Muscle layer of duodenum (tissue), 2 donors: ENCODE data around the gene SNIP1.
"Not testable (repeated sequence)": the region's sequence is repeated elsewhere in the genome, so short reads cannot be mapped to it uniquely, and the experiment has no call there.

ENCODE experiments used
- H3K27ac ChIP-seq: one replicate; pipeline ENCODE4 v1.7.0; 2013; ENCODE audit warnings: mild to moderate bottlenecking, low read length
- H3K27me3 ChIP-seq: one replicate; pipeline ENCODE4 v1.7.0; 2013; ENCODE audit warnings: low read depth, mild to moderate bottlenecking, control low read depth, low read length
- H3K36me3 ChIP-seq, 2 donors: one replicate each; pipeline ENCODE4 v1.7.0; 2013; ENCODE audit warnings: low read length in 2 of 2, control low read depth in 1 of 2, mild to moderate bottlenecking in 1 of 2; ENCODE audit not compliant: insufficient read depth in 2 of 2, control insufficient read depth in 1 of 2
- H3K4me1 ChIP-seq, 2 donors: one replicate each; pipeline ENCODE4 v1.7.0; 2013; ENCODE audit warnings: low read length in 2 of 2, mild to moderate bottlenecking in 2 of 2, control low read depth in 1 of 2, moderate library complexity in 1 of 2; ENCODE audit not compliant: insufficient read depth in 2 of 2, control insufficient read depth in 1 of 2
- H3K4me3 ChIP-seq, 2 donors: one replicate each; pipeline ENCODE4 v1.7.0; 2013; ENCODE audit warnings: low read length in 2 of 2, low read depth in 1 of 2, mild to moderate bottlenecking in 1 of 2
- H3K9me3 ChIP-seq, 2 donors: one replicate each; pipeline ENCODE4 v1.7.0; 2013; ENCODE audit warnings: low read length in 2 of 2, control low read depth in 1 of 2, mild to moderate bottlenecking in 1 of 2; ENCODE audit not compliant: control insufficient read depth in 1 of 2
- donor health status: healthy.

SNIP1 gene, protein sequence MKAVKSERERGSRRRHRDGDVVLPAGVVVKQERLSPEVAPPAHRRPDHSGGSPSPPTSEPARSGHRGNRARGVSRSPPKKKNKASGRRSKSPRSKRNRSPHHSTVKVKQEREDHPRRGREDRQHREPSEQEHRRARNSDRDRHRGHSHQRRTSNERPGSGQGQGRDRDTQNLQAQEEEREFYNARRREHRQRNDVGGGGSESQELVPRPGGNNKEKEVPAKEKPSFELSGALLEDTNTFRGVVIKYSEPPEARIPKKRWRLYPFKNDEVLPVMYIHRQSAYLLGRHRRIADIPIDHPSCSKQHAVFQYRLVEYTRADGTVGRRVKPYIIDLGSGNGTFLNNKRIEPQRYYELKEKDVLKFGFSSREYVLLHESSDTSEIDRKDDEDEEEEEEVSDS

DNA sequence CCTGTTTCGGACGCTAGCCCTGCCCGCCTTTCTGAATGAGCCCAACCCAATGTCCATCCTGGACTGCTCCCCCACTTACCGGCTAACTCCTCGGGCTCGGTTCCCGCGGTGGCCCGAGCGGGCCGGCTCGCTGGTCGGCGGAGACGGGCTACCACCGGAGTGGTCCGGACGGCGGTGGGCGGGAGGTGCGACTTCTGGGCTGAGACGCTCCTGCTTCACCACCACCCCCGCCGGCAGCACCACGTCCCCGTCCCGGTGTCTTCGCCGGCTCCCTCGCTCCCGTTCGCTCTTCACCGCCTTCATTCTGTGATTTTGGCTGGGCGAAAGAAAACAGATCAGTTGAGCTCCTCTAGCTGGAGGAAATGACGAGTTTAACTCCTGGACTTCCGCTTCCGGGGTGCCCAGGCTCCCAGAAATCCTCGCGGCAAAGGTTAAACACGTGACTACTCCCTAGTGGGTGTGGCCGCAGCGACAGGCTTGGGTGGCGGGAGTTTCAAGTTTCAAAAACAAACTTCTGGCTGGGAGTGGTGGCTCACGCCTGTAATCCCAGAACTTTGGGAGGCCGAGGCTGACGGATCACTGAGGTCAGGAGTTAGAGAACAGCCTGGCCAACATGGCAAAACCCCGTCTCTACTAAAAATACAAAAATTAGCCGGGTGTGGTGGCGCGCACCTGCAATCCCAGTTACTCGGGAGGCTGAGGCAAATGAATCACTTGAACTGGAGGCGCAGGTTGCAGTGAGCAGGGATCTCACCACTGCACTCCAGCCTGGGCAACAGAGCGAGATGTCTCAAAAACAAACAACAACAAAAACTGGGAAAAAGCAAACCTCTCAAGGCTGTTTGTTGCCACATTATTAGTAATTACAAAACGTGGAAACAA, at the start of gene SNIP1:
SNIP1 (minus strand) TSS at position 367 of the 882 bp plus-strand sequence; CDS start at position 303, 64 bp downstream.
- no peaks in the 10 kb centered on the region for H3K27me3 ChIP-seq
- peak within 1 kb of the TSS; percentile 87 for H3K27ac ChIP-seq
- H3K9me3 ChIP-seq: no peaks in the 10 kb centered on the region
- peaks cover 11 to 40% of the 10 kb centered on the region in 2 donors for H3K4me1 ChIP-seq
- H3K4me3 ChIP-seq: peak within 1 kb of the TSS; percentile 88 to 91
- peaks cover 0 to 20% of the 10 kb centered on the region in 2 donors for H3K36me3 ChIP-seq

DNA sequence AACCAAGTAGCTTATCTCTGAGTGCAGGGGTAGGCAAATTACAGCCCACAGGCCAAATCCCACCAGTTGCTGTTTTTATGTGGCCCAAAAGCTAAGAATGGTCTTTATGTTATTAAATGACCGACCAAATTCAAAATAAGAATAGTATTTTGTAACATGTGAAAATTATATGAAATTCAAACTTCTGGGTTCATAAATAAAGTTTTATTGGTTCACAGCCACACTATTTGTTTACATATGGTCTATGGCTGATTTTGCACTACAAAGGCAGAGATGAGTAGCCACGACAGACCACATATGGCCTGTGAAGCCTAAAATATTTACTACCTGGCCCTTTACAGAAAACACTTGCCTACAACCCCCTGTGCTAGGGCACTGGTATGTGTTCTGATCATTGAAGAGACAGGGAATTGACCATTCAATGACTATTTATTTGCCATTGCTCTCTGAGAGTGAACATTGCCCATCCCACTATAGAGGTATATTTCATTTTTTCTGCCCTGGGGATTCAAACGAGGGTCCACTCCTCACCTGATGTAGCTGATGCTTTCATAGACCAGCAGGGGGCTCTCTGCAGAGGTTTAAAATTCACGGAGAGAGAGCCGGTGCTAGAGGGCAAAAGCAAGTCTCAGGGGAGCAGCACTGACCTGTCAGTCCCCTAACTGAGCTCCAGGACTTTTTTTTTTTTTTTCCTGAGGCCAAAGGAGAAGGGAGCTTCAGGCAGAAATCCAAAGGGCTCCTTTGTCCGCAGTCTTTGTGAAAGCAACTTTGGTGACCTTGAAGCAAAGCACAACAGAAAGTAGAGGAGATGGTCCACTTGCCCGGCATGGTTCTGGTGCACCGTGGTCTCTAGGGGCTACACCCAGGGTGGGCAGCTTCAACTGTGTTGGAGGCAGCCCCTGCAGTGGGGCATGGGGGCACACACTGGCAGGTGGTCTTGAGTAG, 48.9 kb upstream of the SNIP1 start:
- no peaks in the 10 kb centered on the region for H3K9me3 ChIP-seq
- no peaks in the 10 kb centered on the region for H3K36me3 ChIP-seq
- H3K27ac ChIP-seq: no peak overlapping the region
- no peak overlapping the region for H3K4me3 ChIP-seq
- H3K27me3 ChIP-seq: peaks cover 5% of the 10 kb centered on the region
- peaks cover 0 to 16% of the 10 kb centered on the region in 2 donors for H3K4me1 ChIP-seq

DNA sequence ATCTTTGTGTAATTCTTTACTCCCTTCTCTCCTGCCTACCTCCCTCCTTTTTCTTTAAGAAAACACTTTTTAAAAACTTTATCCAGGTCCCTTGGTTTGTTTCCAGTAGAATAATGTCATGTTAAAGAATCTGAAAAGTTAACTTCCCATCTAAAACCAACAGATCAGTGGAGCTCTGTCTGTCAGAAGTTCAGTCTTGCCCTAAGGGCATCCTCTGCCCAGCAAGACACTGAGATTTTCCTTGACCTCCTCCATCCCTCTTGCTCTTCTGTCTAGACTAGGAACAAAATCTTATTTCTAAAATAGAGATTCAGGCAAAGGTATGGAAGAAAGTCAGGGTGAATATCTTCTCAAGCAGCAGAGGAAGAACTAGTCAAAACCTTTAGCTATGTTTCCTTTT, 47.3 kb upstream of the SNIP1 start:
- H3K9me3 ChIP-seq: no peaks in the 10 kb centered on the region
- H3K27me3 ChIP-seq: peaks cover 5% of the 10 kb centered on the region
- no peak overlapping the region for H3K4me3 ChIP-seq
- peaks cover 0 to 16% of the 10 kb centered on the region in 2 donors for H3K4me1 ChIP-seq
- H3K27ac ChIP-seq: no peak overlapping the region
- H3K36me3 ChIP-seq: no peaks in the 10 kb centered on the region

DNA sequence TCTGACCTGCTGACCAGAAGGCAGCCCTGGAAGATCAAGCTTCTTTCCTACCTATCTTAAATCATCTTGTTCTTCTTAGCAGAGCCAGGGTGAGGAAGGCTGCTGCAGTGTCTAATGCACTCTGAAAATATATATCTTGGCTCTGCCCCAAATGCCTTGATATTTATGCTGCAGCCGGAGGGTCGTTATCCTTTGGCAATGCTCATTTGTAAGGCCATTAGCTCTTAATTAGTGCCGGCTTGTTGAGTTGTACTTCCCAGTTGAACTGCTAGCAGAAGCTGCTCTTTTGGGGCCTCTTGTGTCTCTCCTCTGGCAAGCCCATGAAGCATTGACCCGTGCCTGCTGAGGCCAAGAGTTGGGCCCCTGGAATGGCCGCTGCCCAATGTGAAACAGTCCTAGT, 45.8 kb upstream of the SNIP1 start:
- H3K27me3 ChIP-seq: peaks cover 5% of the 10 kb centered on the region
- H3K9me3 ChIP-seq: no peaks in the 10 kb centered on the region
- no peak overlapping the region for H3K4me3 ChIP-seq
- H3K4me1 ChIP-seq: peaks cover 0 to 12% of the 10 kb centered on the region in 2 donors
- H3K27ac ChIP-seq: no peak overlapping the region
- no peaks in the 10 kb centered on the region for H3K36me3 ChIP-seq

DNA sequence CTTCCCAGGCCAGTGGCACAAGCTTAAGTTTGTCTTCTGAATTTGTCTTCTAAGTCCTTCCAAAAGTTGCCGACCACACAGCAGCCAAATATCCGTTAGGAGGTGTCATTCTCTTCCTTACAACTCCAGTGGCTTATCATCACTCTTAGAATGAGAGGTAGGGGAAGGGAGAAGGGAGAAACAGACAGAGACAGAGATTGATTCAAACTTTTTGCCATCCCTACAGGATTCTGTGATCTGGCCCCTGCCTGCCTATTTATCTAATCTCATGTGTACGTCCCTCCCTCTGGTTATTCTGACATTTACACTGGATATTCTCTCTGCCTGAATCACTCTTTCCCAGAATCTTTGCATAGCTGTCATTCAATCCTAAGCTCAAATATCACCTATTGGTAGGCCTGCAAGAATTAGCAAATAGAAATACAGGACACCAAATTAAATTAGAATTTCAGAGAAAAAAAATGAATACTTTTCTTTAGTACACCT, 42.1 kb upstream of the SNIP1 start:
- Histone ChIP-seq H3K4me3 (peak overlapping the region; percentile 99), H3K36me3 (peaks cover 13% of the 10 kb centered on the region in 2 donors), H3K27ac (peak overlapping the region; percentile 87), H3K9me3 (no peaks in the 10 kb centered on the region), H3K27me3 (no peaks in the 10 kb centered on the region), H3K4me1 (peaks cover 0 to 20% of the 10 kb centered on the region in 2 donors)

DNA sequence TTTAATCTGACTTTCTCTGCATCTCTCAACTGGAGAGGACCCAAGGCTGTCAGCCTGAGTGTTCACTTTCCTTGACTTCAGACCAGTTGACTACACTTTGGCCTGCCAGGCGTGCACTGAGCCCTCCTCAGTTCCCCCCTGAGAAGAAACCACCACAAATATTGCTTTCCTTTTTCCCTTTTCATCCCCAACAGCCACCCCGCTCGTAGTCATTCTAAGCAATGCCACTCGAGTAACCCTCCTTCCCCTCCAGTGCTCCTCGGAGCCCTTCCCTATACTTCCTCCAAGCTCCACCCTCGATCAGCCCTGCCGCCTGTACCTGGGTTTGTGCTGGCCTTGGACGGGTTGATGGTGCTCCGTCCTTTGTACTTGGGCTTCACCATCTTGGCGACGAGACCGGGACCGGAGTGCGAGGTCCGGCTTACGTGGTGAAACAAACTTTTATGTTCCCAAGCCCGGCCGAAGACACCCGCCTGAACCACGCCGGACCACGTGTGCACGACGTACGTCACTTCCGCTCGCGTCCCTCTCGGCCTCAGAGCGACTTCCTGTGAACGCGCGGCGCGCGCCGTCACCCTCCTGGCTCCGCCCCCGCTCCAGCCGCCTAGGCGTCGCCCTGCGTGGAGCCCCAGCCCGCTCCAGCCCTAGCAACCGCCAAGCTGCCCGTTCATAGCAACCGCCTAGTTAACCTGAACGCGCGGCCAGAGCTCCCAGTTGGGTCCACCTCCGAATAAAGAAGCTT, 41.5 kb upstream of the SNIP1 start, which contains the start of gene GNL2:
GNL2 (minus strand) TSS at position 498 of the 742 bp plus-strand sequence; CDS start at position 383, 115 bp downstream.
- Histone ChIP-seq H3K27me3 (no peaks in the 10 kb centered on the region), H3K4me1 (peaks cover 0 to 20% of the 10 kb centered on the region in 2 donors), H3K27ac (peak within 1 kb of the TSS; percentile 87), H3K36me3 (peaks cover 19% of the 10 kb centered on the region in 2 donors), H3K9me3 (no peaks in the 10 kb centered on the region), H3K4me3 (peak within 1 kb of the TSS; percentile 99)

DNA sequence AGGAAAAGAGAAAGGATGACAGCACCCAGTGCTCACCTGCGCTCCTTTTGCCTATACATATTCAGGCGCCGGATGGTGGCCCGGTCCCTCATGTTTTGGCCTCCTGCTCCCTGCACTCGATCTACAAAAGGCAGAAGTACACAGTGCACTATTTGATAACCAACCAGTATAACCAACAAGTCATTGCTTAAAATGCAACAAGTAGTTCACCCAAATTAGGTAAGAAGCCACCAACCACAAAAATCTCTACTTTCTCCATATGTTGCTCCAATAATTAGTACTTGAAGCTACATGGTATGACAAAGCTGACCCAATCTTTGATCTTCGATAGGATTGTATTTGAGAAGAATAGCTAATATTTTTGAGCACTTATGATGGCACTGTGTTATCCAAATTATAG, 39.6 kb upstream of the SNIP1 start:
- H3K36me3 ChIP-seq: peaks cover 34% of the 10 kb centered on the region in 2 donors
- peaks cover 0 to 20% of the 10 kb centered on the region in 2 donors for H3K4me1 ChIP-seq
- no peak overlapping the region for H3K4me3 ChIP-seq
- no peaks in the 10 kb centered on the region for H3K9me3 ChIP-seq
- H3K27ac ChIP-seq: no peak overlapping the region
- no peaks in the 10 kb centered on the region for H3K27me3 ChIP-seq

DNA sequence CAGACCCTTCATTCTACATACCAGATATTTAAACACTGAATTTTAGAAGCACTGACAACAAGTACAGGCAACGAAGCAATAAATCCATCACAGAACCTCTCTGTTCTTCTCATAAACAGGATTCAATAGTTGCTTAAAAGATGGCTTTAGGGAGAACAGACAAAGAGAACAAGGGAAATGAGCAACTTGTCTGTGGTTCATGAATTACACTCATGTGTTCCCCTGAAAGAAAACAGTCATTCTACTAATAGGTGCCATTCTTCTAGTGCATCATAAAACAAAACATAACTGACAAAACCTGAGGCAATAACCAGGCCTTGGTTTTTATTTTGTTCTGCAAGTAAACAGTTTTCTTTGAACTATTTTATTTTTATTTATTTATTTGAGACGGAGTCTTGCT, 34.8 kb upstream of the SNIP1 start:
- Histone ChIP-seq H3K27ac (no peak overlapping the region), H3K27me3 (no peaks in the 10 kb centered on the region), H3K36me3 (peaks cover 54 to 70% of the 10 kb centered on the region in 2 donors), H3K4me1 (peaks cover 0 to 7% of the 10 kb centered on the region in 2 donors), H3K4me3 (no peak overlapping the region), H3K9me3 (no peaks in the 10 kb centered on the region)

DNA sequence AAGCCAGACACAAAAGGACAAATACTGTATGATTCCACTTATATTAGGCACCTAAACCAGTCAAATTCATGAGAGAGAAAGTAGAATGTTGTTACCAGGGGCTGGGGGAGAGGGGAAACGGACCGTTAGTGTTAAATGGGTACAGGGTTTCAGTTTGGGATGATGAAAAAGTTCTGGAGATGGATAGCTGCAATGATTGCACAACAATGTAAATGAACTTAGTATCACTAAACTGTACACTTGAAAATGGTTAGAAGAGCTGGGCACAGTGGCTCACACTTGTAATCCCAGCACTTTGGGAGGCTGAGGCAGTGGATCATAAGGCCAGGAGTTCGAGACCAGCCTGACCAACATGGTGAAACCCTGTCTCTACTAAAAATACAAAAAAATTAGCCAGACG, 30.5 kb upstream of the SNIP1 start:
- H3K27me3 ChIP-seq, H3K4me3 ChIP-seq, H3K27ac ChIP-seq, H3K4me1 ChIP-seq, H3K9me3 ChIP-seq: not testable (repeated sequence)
- H3K36me3 ChIP-seq: peaks cover 54 to 78% of the 10 kb centered on the region in 2 donors

DNA sequence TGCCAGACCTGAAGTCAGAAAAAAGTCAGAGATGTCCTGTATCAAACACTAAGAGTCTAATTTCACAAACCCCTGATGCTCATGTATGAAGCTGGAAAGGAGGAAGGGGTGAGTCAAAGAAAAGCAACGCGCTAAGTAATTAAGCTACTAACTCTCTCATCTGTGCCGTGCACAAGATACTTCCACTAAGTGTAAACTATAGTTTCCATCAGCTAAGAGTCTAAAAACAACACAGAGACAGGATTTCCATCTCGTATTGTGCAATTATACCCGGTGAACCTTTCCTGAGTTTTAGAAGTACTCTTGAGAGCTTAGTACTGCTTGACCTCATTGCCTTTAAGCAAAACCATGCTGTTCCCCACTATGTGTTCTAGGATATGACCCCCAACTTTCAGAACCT, 21.6 kb upstream of the SNIP1 start:
- H3K9me3 ChIP-seq: no peaks in the 10 kb centered on the region
- no peak overlapping the region for H3K4me3 ChIP-seq
- H3K27me3 ChIP-seq: no peaks in the 10 kb centered on the region
- peaks cover 67 to 73% of the 10 kb centered on the region in 2 donors for H3K36me3 ChIP-seq
- peaks cover 0 to 11% of the 10 kb centered on the region in 2 donors for H3K4me1 ChIP-seq
- peak overlapping the region; percentile 77 for H3K27ac ChIP-seq
